ENCODE data around the gene TIMP2. TPM values are rescaled to one million over a fixed set of nuclear protein-coding genes. Genes with fewer than 3 reads are reported as not detected.
"Not testable (repeated sequence)": the region's sequence is repeated elsewhere in the genome, so short reads cannot be mapped to it uniquely, and the experiment has no call there.

Gene TIMP2
- total RNA-seq, 1 donor from 2014 or later: 2.3 TPM

GRCh38 chr17:78933025-78933958 is 8.1 kb upstream of the TIMP2 start:
- intact Hi-C loops (cut with micrococcal nuclease): no loop called here

- intact Hi-C loops (cut with micrococcal nuclease): loop anchor here (5.0 kb wide), 1 partner anchor 42 kb away; no protein-coding TSS in a partner anchor
These were observed 5.0 kb upstream of the TIMP2 start for GRCh38 chr17:78929908-78930775.

DNA sequence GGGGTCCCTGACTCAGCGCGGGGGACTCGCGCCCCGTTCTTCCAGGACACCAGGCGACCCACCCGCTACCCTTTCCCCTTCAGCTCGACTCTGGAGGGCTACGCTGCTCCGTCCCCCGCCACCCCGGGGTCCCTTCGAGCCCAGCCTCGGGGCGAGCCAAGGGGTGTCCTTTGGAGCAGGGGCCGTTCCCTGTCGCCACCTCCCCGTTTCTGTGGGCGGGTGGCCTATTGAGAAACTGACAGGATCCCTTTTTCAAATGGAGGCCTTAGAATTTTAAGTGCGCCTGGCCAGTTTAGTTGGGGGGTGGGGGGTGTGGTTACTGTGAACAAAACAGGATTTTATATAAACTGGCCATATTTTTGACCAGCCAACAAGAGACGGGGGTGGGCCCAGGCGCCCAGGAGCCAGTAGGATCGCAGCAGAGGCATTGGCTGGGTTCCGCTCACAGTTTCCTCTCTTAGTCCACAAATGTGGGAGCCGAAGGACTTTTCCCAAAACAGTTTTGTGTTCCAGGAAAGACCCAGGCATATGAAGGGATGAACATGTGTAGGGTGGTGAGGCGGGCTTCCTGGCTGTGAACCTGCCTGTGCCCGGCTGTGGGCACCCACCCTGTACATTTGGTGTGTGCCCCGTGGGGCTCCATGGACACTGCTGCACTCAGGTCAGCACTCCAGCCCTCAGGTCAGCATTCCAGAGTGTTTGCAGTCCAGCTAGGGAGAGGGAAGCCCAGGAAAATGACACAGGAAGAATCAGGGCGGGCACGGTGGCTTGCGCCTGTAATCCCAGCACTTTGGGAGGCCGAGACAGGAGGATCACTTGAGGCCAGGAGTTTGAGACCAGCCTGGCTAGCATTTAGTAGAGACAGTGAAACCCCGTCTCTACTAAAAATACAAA is 722 bp upstream of the TIMP2 start:
- intact Hi-C loops (cut with micrococcal nuclease): loop anchor here (1.0 to 5.0 kb wide), 3 partner anchors 36 to 61 kb away; no protein-coding TSS in a partner anchor

GRCh38 chr17:78924481-78925151 is 571 bp downstream of the TIMP2 start:
- intact Hi-C loops (cut with micrococcal nuclease): loop anchor here (1.0 to 5.0 kb wide), 3 partner anchors 34 to 59 kb away; no protein-coding TSS in a partner anchor

DNA sequence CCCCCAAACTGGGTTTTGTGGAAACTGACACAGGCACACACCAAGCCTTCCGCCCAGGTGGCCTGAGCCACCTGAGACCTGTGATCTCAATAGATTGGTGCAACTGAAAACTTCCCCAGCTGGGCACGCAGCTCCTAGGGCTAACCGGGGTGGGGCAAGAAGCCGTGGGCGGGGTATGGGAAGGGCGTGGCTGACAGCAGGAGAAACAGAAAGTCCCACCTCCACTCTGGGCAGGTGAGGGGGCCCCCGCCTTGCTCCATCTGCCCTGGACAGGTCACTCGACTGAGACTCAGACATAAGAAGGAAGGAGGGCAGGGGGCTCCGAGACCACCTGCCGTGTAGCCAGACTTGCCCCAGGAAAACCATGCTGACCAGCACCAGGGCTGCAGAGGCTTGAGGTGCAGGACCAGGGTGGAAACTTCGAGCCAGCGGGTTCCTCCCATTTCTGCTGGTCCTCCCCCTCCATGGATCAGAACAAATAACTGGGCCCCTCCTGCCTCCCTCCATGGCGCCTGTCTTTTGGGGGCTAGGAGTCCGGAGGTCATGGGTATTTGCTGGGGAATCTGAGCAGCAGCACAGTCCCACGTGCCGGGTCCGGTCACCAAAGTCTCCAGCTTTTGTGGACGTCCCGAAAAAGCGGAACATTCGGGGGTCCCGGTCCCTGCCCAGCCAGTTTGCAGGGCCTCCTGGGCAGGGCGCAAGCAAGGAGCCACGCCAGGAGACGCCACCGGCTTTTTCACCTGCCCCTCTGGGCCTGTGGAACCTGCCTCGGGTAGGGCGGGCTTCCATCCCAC is 1.3 kb downstream of the TIMP2 start:
- intact Hi-C loops (cut with micrococcal nuclease): no loop called here

GRCh38 chr17:78922816-78923498 is 2.2 kb downstream of the TIMP2 start:
- intact Hi-C loops (cut with micrococcal nuclease): no loop called here

GRCh38 chr17:78921437-78921971 is 3.7 kb downstream of the TIMP2 start:
- intact Hi-C loops (cut with micrococcal nuclease): no loop called here

- intact Hi-C loops (cut with micrococcal nuclease): no loop called here
These were observed 4.7 kb downstream of the TIMP2 start for GRCh38 chr17:78920528-78920927.

GRCh38 chr17:78919861-78920450 is 5.2 kb downstream of the TIMP2 start:
- intact Hi-C loops (cut with micrococcal nuclease): no loop called here

DNA sequence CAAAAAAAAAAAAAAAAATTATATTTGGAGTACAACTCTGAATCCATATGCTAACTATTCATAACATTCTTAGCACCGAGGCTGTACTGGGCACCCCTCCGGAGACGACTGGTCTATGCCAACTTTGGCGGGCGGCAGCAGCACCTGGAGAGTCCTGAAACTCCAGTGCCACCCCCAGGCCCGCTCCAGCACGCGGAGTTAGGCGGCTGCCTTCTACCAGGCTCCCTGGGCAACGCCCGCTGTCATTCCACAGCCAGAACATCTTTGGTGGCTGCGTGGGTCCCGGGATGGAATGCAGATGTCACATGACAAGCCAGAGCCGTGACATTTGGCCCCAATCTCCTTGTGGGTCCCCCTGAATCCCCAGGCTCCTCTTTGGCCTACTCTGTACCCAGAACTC is 6.2 kb downstream of the TIMP2 start:
- intact Hi-C loops (cut with micrococcal nuclease): no loop called here

GRCh38 chr17:78917451-78918275 is 7.5 kb downstream of the TIMP2 start:
- intact Hi-C loops (cut with micrococcal nuclease): no loop called here

DNA sequence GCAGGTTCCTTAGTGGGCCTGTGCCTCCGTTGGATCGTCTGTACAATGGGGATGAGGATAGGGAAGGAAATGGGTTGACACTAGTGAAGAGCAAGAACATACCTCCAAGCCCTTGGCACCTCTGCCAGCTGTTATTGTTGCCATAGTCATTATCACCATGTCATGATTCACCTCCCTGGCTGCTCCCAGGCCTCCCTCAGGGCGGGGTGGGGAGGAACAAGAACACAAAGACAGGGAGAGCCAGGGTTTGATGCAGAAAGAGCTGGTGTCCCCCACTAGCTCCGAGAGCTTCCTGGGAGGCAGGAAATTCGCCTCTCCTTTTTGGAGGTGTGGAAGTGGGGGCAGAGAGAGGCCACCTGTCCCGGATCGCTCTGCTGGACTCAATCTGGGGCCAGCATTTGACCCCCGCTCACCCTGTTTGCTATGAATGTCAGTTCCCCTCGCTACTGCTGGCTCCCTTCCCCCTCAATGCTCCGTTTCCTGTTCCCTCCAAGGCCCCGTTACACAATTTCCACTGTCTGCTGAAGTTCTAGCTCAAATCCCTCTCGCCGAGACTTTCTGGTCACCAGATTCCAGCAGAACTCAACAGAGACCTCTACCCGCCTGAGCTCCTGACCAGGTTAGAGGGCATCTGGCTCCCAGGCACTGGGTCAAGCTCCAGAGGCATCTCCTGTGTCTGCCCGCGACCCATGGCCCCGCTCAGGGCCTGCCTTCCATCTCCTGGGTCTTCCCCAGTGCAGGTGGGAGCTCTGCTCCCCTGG is 9.1 kb downstream of the TIMP2 start:
- intact Hi-C loops (cut with micrococcal nuclease): no loop called here

- intact Hi-C loops (cut with micrococcal nuclease): no loop called here
These were observed 12.1 kb downstream of the TIMP2 start for GRCh38 chr17:78913115-78913514.

DNA sequence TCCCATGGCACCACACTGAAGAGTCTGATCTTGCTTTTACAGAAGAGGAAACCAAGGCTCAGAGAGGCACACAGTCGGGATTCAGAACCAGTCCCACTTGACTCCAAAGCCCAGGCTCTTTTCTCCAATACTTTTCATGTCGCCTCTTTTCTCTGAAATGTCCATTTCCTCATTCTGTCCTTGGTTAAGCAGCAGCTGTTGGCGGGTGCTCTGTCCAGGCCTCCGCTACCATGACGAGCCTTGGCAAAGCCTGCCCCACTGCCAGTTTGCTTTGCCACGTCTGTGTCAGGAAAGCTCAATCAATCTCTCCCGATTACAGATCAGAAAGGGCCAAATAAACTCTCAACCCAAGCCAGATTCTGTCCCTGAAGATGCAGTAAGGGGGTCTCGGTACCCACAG is 13.1 kb downstream of the TIMP2 start:
- intact Hi-C loops (cut with micrococcal nuclease): no loop called here

GRCh38 chr17:78911543-78911942 is 13.6 kb downstream of the TIMP2 start:
- intact Hi-C loops (cut with micrococcal nuclease): not testable (repeated sequence)

GRCh38 chr17:78910497-78911284 is 14.5 kb downstream of the TIMP2 start:
- intact Hi-C loops (cut with micrococcal nuclease): no loop called here

All from T-helper 1 cell treated with Interleukin-12 subunit alpha and Interleukin-12 subunit beta and Interleukin-4 antibody, amounts not matched to agents 30 ng/mL and 1 ng/mL, for 36 hours (primary cell).